Naive thymus-derived CD4-positive, alpha-beta T cell (primary cell): ENCODE results near the gene PLAAT5. TPM values are rescaled to one million over a fixed set of nuclear protein-coding genes. Genes with fewer than 3 reads are reported as not detected.
"Not testable (repeated sequence)": the region's sequence is repeated elsewhere in the genome, so short reads cannot be mapped to it uniquely, and the experiment has no call there.

ENCODE experiments used
- ATAC-seq: fragments of 150-1000 bp; cut with Tn5 transposase; 2 replicates; pipeline ENCODE4 v1.10.0; 2021; ENCODE audit warnings: mild to moderate bottlenecking, moderate library complexity
- CTCF ChIA-PET: fragments of 350-600 bp; sonication (Branson Sonifier 250); formaldehyde crosslinking; loops from one replicate; lab custom pipeline; 2021; ENCODE audit warnings: antibody characterized with exemption; lab: Charles Lee
- POLR2A ChIA-PET: fragments of 350-600 bp; sonication (Branson Sonifier 250); formaldehyde crosslinking; loops from one replicate; lab custom pipeline; 2021; ENCODE audit warnings: antibody characterized with exemption, inconsistent platforms; lab: Charles Lee
- DNase-seq, 9 donors: peaks; one replicate each; pipeline versions ENCODE4 v3.0.0 to v3.0.0-alpha.2; 2020 to 2022; ENCODE audit warnings: mixed read lengths in 1 of 9
- H3K27ac ChIP-seq: one replicate; pipeline ENCODE4 v1.7.0; 2013; ENCODE audit warnings: mild to moderate bottlenecking, low read depth, low read length, moderate library complexity
- H3K27me3 ChIP-seq, 2 donors: one replicate each; pipeline ENCODE4 v1.7.0; 2013; ENCODE audit warnings: low read length in 2 of 2, mild to moderate bottlenecking in 2 of 2, moderate library complexity in 2 of 2; ENCODE audit not compliant: control insufficient read depth in 2 of 2, insufficient read depth in 2 of 2
- H3K36me3 ChIP-seq, 3 experiments: 1 replicate in 2 of 3; 2 replicates in 1 of 3; pipeline ENCODE4 v1.7.0; 2013; ENCODE audit warnings: low read length in 3 of 3, mild to moderate bottlenecking in 3 of 3, moderate library complexity in 1 of 3; ENCODE audit not compliant: insufficient read depth in 3 of 3, control insufficient read depth in 2 of 3
- H3K4me1 ChIP-seq, 2 donors: one replicate each; pipeline ENCODE4 v1.7.0; 2013; ENCODE audit warnings: low read length in 2 of 2, mild to moderate bottlenecking in 2 of 2, moderate library complexity in 1 of 2; ENCODE audit not compliant: control insufficient read depth in 2 of 2, insufficient read depth in 2 of 2
- H3K4me3 ChIP-seq: 2 replicates; pipeline ENCODE4 v1.7.0; 2013; ENCODE audit warnings: mild to moderate bottlenecking, low read length
- H3K9me3 ChIP-seq, 3 experiments: 1 replicate in 2 of 3; 2 replicates in 1 of 3; pipeline ENCODE4 v1.7.0; 2013; ENCODE audit warnings: low read length in 3 of 3; ENCODE audit not compliant: control insufficient read depth in 2 of 3
- H3K27ac Mint-ChIP-seq, 9 donors: one replicate each; pipeline ENCODE4 v1.8.0; 2020 to 2022; ENCODE audit warnings: mixed read lengths in 9 of 9, mild to moderate bottlenecking in 8 of 9, moderate library complexity in 5 of 9, inconsistent platforms in 2 of 9
- H3K27me3 Mint-ChIP-seq, 5 donors: one replicate each; pipeline ENCODE4 v1.8.0; 2021 to 2022; ENCODE audit warnings: mixed read lengths in 5 of 5, mild to moderate bottlenecking in 1 of 5
- H3K36me3 Mint-ChIP-seq, 5 donors: one replicate each; pipeline ENCODE4 v1.8.0; 2020 to 2022; ENCODE audit warnings: mixed read lengths in 5 of 5, mild to moderate bottlenecking in 3 of 5, inconsistent platforms in 1 of 5
- H3K4me1 Mint-ChIP-seq, 7 donors: one replicate each; pipeline ENCODE4 v1.8.0; 2020 to 2022; ENCODE audit warnings: mixed read lengths in 7 of 7, mild to moderate bottlenecking in 3 of 7, inconsistent platforms in 1 of 7
- H3K4me3 Mint-ChIP-seq, 10 donors: one replicate each; pipeline ENCODE4 v1.8.0; 2020 to 2022; ENCODE audit warnings: mild to moderate bottlenecking in 10 of 10, mixed read lengths in 10 of 10, moderate library complexity in 6 of 10, inconsistent platforms in 2 of 10
- H3K9me3 Mint-ChIP-seq, 11 donors: one replicate each; pipeline ENCODE4 v1.8.0; 2020 to 2022; ENCODE audit warnings: mixed read lengths in 11 of 11, mild to moderate bottlenecking in 4 of 11, inconsistent platforms in 1 of 11, moderate library complexity in 1 of 11
- intact Hi-C, 2 donors: fragments of 100-400 bp; cut with micrococcal nuclease; formaldehyde crosslinking; loops; one replicate each; pipeline ENCODE4 v1.15.1; 2023
- polyA plus RNA-seq, 2 donors: library from polyadenylated mRNA; unstranded; fragments of 300-500 nt; fragmentation: Illumina TruSeq; gene quantifications; one replicate each; pipeline ENCODE4 v1.2.3, GENCODE V29; 2021
- total RNA-seq, 6 experiments: library from RNA in 5 of 6; stranded (reverse) in 5 of 6; gene quantifications; 1 replicate in 5 of 6; 2 replicates in 1 of 6; pipeline ENCODE4 v1.2.3 and lab custom pipeline; 2021 to 2026

The PLAAT5 gene
- total and polyA plus RNA-seq, 7 experiments from 2014 or later, result 1.1 TPM; not detected in 6

DNA sequence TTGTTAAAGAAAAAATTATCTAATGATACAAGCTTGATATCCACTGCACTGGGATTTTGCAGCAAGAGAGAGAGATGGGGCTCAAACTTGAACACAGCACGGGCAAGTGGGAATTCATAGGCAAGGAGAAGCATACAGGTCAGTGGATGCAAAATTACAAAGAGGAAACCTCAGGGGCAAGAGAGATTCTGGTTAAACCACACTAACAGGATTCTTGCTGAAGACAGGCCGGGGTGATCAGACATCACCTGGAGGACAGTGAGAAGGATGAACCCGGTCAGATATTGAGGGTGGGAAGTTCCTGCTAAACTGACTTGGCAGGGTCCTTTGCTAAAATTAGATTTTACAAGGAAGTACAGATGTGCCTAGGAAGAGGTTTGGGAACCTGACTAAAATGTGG is 43.1 kb upstream of the PLAAT5 start:
- Mint-ChIP-seq H3K36me3 (peaks cover 0 to 8% (median 0%) of the 10 kb centered on the region in 5 donors), H3K9me3 (no peaks in the 10 kb centered on the region), H3K4me3 (peak overlapping the region; percentile 0 to 71 (median 42)), H3K27ac (peak overlapping the region; percentile 56 to 96 (median 81)), H3K27me3 (no peaks in the 10 kb centered on the region), H3K4me1 (peaks cover 50 to 92% (median 87%) of the 10 kb centered on the region in 7 donors)
- Histone ChIP-seq H3K4me1 (peaks cover 70 to 81% of the 10 kb centered on the region in 2 donors), H3K27me3 (no peaks in the 10 kb centered on the region), H3K27ac (no peak overlapping the region), H3K36me3 (peaks cover 0 to 2% (median 0%) of the 10 kb centered on the region in 3 experiments), H3K9me3 (no peaks in the 10 kb centered on the region), H3K4me3 (no peak overlapping the region)
- ATAC-seq, result no peak
- DNase-seq, result no peak
- ChIA-PET CTCF (interaction anchor here (1.8 kb wide), 1 partner anchor 17 kb away, joined by 4 read pairs; no protein-coding TSS in a partner anchor), POLR2A (interaction anchor here (1.0 to 10.4 kb wide), 5 partner anchors 9 to 27 kb away, joined by 3 to 172 read pairs (median 3); no protein-coding TSS in a partner anchor)
- intact Hi-C loops, result loop anchor here in 1 of 2 donors (5.0 kb wide), 1 partner anchor 78 kb away; the partner anchor contains the start of gene PLAAT3

DNA sequence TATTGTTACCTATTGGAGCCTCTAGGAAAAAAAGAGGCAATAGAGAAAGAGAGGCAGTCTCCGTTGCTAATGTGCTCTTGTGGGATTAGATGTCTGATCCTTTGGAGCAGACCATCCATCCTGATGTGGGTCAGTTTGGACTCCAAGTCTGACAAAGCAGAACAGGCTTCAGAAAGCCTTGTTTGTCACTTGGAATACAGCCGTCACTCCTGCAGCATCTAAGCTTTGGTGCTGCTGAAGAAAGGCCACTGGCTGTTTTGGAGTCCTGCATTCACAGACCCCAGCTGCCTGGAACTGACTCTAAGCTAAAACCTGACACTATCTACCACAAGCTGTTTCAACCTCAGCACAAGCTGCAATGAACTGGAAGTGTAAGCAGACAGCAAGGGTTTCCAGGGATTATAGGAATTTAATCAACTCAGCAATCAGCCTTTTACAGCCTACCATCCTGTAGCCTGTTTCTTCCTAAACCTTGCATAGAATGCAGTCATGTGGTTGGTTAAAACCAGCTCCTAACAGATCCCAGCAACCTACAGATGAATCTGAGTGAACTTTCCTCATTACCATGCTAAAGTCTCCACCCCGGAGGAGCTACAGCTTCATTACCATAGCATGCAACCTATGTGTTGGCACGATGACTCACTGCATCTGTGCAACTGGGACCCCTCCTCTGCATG is 42.0 kb upstream of the PLAAT5 start:
- ATAC-seq (no peak), DNase-seq (no peak)
- Histone ChIP-seq H3K4me1 (peaks cover 58 to 72% of the 10 kb centered on the region in 2 donors), H3K4me3 (no peak overlapping the region), H3K27me3 (no peaks in the 10 kb centered on the region), H3K9me3 (no peaks in the 10 kb centered on the region), H3K27ac (peak overlapping the region; percentile 52), H3K36me3 (no peaks in the 10 kb centered on the region)
- peak overlapping the region in 8 of 9 donors; percentile 14 to 96 (median 84) for H3K27ac Mint-ChIP-seq
- H3K9me3 Mint-ChIP-seq, result no peaks in the 10 kb centered on the region
- peaks cover 42 to 89% (median 84%) of the 10 kb centered on the region in 7 donors for H3K4me1 Mint-ChIP-seq
- H3K36me3 Mint-ChIP-seq, result no peaks in the 10 kb centered on the region
- peak overlapping the region in 8 of 10 donors; percentile 12 to 71 (median 50) for H3K4me3 Mint-ChIP-seq
- no peaks in the 10 kb centered on the region for H3K27me3 Mint-ChIP-seq
- CTCF ChIA-PET, result interaction anchor here (1.4 to 1.8 kb wide), 3 partner anchors 19 to 54 kb away, joined by 4 to 5 read pairs (median 5); no protein-coding TSS in a partner anchor
- intact Hi-C loops, result loop anchor here in 1 of 2 donors (5.0 kb wide), 1 partner anchor 79 kb away; the partner anchor contains the start of gene PLAAT3
- POLR2A ChIA-PET, result interaction anchor here (0.6 to 10.4 kb wide), 8 partner anchors 9 to 146 kb away, joined by 3 to 172 read pairs (median 5); no protein-coding TSS in a partner anchor

DNA sequence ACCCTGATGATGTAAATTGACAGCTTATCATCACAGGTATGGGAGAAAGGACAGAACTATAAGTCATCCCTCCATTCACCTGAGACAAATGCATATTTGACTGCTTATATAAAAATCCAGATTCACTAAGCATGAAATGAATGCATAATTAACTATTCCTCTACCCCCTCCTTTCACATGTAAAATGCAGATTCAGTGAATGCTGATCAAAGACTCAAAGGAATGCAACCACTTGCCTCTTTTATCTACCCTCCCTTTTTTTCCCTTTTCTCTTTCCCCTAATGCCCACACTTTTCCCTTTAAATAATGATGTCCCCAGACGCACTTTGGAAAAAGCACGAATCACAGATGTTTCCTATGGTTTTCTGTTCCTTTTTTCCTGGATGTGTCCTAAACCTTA is 41.1 kb upstream of the PLAAT5 start:
- peak overlapping the region; percentile 77 to 96 (median 91) for H3K27ac Mint-ChIP-seq
- H3K4me3 ChIP-seq, result peak overlapping the region; percentile 34
- ChIA-PET POLR2A (interaction anchor here (0.6 to 10.4 kb wide), 10 partner anchors 8 to 1160 kb away, joined by 3 to 172 read pairs (median 5); no protein-coding TSS in a partner anchor), CTCF (interaction anchor here (1.4 kb wide), 2 partner anchors 22 to 53 kb away, joined by 5 read pairs; no protein-coding TSS in a partner anchor)
- no peaks in the 10 kb centered on the region for H3K36me3 Mint-ChIP-seq
- H3K9me3 Mint-ChIP-seq, result no peaks in the 10 kb centered on the region
- peaks cover 43 to 88% (median 85%) of the 10 kb centered on the region in 7 donors for H3K4me1 Mint-ChIP-seq
- intact Hi-C loops, result loop anchor here in 1 of 2 donors (5.0 kb wide), 1 partner anchor 80 kb away; the partner anchor contains the start of gene PLAAT3
- H3K9me3 ChIP-seq, result no peaks in the 10 kb centered on the region
- DNase-seq (no peak), ATAC-seq (no peak)
- no peaks in the 10 kb centered on the region for H3K27me3 Mint-ChIP-seq
- peaks cover 51 to 66% of the 10 kb centered on the region in 2 donors for H3K4me1 ChIP-seq
- H3K4me3 Mint-ChIP-seq, result peak overlapping the region; percentile 1 to 78 (median 66)
- peak overlapping the region; percentile 52 for H3K27ac ChIP-seq
- no peaks in the 10 kb centered on the region for H3K36me3 ChIP-seq
- no peaks in the 10 kb centered on the region for H3K27me3 ChIP-seq

DNA sequence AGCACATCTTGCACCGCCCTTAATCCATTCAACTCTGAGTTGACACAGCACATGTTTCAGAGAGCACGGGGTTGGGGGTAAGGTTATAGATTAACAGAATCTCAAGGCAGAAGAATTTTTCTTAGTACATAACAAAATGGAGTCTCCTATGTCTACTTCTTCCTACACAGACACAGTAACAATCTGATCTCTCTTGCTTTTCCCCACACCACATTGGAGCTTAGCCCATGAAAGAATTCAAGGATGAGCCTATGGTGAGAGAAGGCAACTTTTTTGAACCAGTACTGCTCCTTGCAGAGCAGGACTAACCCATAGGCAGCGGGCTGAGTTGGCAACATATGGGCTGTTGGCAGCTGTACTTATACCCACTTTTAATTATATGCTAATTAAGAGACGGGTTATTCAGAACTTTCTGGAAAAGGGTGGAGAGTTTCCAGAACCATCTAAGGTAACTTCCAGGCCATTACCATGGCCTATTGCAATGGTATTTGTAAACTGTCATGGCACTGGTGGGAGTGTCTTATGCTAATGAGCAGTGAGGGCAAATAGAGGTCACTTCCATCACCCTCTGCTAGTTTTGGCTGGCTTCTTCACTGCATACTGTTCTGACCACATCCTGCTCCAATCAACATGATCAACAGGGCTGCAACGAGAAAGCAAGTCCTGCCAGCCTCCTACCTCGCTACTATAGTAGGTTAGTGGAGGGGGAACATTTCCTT is 40.3 kb upstream of the PLAAT5 start:
- POLR2A ChIA-PET, result interaction anchor here (0.8 to 10.4 kb wide), 6 partner anchors 7 to 1159 kb away, joined by 3 to 172 read pairs (median 4); no protein-coding TSS in a partner anchor
- H3K9me3 Mint-ChIP-seq, H3K9me3 ChIP-seq, H3K27me3 Mint-ChIP-seq, H3K27me3 ChIP-seq, H3K36me3 ChIP-seq, H3K36me3 Mint-ChIP-seq: not testable (repeated sequence)
- intact Hi-C loops, result loop anchor here (1.0 to 5.0 kb wide), 6 partner anchors 30 to 82 kb away; partner anchors contain the start of gene PLAAT3 (in 1 of the 2)
- peak overlapping the region; percentile 34 for H3K4me3 ChIP-seq
- Mint-ChIP-seq H3K4me3 (peak overlapping the region; percentile 52 to 84 (median 72)), H3K4me1 (peaks cover 43 to 81% (median 79%) of the 10 kb centered on the region in 7 donors), H3K27ac (peak overlapping the region; percentile 77 to 96 (median 91))
- peak; percentile 99 for ATAC-seq
- peak overlapping the region; percentile 52 for H3K27ac ChIP-seq
- CTCF ChIA-PET, result interaction anchor here (1.4 kb wide), 1 partner anchor 22 kb away, joined by 5 read pairs; no protein-coding TSS in a partner anchor
- DNase-seq, result peak in 8 of 9 donors; percentile 36 to 87 (median 81)
- H3K4me1 ChIP-seq, result peaks cover 51 to 64% of the 10 kb centered on the region in 2 donors

- peaks cover 0 to 2% (median 0%) of the 10 kb centered on the region in 5 donors for H3K27me3 Mint-ChIP-seq
- H3K9me3 Mint-ChIP-seq, result no peaks in the 10 kb centered on the region
- H3K4me3 ChIP-seq, result no peak overlapping the region
- H3K36me3 Mint-ChIP-seq, result peaks cover 0 to 2% (median 0%) of the 10 kb centered on the region in 5 donors
- DNase-seq, result no peak
- POLR2A ChIA-PET, result interaction anchor here (1.1 to 2.1 kb wide), 4 partner anchors 9 to 24 kb away, joined by 3 to 7 read pairs (median 4); no protein-coding TSS in a partner anchor
- CTCF ChIA-PET, result interaction anchor here (0.7 to 1.2 kb wide), 5 partner anchors 8 to 117 kb away, joined by 3 to 4 read pairs (median 3); no protein-coding TSS in a partner anchor
- H3K36me3 ChIP-seq, result no peaks in the 10 kb centered on the region
- peaks cover 35 to 69% (median 67%) of the 10 kb centered on the region in 7 donors for H3K4me1 Mint-ChIP-seq
- no peak for ATAC-seq
- intact Hi-C loops, result loop anchor here (2.0 to 5.0 kb wide), 4 partner anchors 31 to 83 kb away; partner anchors contain the start of gene PLAAT3 (in 1 of the 2)
- no peaks in the 10 kb centered on the region for H3K9me3 ChIP-seq
- H3K4me1 ChIP-seq, result peaks cover 39 to 52% of the 10 kb centered on the region in 2 donors
- H3K27me3 ChIP-seq, result no peaks in the 10 kb centered on the region
- peak overlapping the region; percentile 60 to 90 (median 85) for H3K27ac Mint-ChIP-seq
- H3K27ac ChIP-seq, result peak overlapping the region; percentile 41
- H3K4me3 Mint-ChIP-seq, result peak overlapping the region in 7 of 10 donors; percentile 17 to 55 (median 39)
Observed at GRCh38 chr11:63530021-63530420, 39.1 kb upstream of the PLAAT5 start.
